Subcutaneous abdominal adipose tissue (tissue), 5 donors: ENCODE data around the gene ABCG4.
"Not testable (repeated sequence)": the region's sequence is repeated elsewhere in the genome, so short reads cannot be mapped to it uniquely, and the experiment has no call there.

Experiments
- H3K27ac ChIP-seq: one replicate; pipeline ENCODE4 v1.7.0; 2013; ENCODE audit warnings: low read depth, mild to moderate bottlenecking, inconsistent platforms, low read length, moderate library complexity
- H3K27me3 ChIP-seq, 5 donors: one replicate each; pipeline ENCODE4 v1.7.0; 2013; ENCODE audit warnings: low read length in 5 of 5, inconsistent platforms in 1 of 5; ENCODE audit not compliant: control insufficient read depth in 5 of 5, insufficient read depth in 4 of 5
- H3K36me3 ChIP-seq, 5 donors: one replicate each; pipeline ENCODE4 v1.7.0; 2013; ENCODE audit warnings: low read length in 5 of 5; ENCODE audit not compliant: control insufficient read depth in 5 of 5, insufficient read depth in 5 of 5
- H3K4me1 ChIP-seq, 5 donors: one replicate each; pipeline ENCODE4 v1.7.0; 2013; ENCODE audit warnings: low read length in 5 of 5, mild to moderate bottlenecking in 3 of 5, moderate library complexity in 1 of 5; ENCODE audit not compliant: control insufficient read depth in 5 of 5, insufficient read depth in 5 of 5
- H3K4me3 ChIP-seq, 5 donors: one replicate each; pipeline ENCODE4 v1.7.0; 2013; ENCODE audit warnings: low read length in 5 of 5, low read depth in 1 of 5
- H3K9ac ChIP-seq, 5 donors: one replicate each; pipeline ENCODE4 v1.7.0; 2013; ENCODE audit warnings: low read length in 5 of 5, mild to moderate bottlenecking in 4 of 5, moderate library complexity in 3 of 5
- H3K9me3 ChIP-seq, 5 donors: one replicate each; pipeline ENCODE4 v1.7.0; 2013; ENCODE audit warnings: low read length in 5 of 5; ENCODE audit not compliant: control insufficient read depth in 5 of 5
- donor health status: healthy.
- donor health status: healthy.
- donor health status: healthy.
- donor health status: healthy.
- donor health status: healthy.

ABCG4 gene

DNA sequence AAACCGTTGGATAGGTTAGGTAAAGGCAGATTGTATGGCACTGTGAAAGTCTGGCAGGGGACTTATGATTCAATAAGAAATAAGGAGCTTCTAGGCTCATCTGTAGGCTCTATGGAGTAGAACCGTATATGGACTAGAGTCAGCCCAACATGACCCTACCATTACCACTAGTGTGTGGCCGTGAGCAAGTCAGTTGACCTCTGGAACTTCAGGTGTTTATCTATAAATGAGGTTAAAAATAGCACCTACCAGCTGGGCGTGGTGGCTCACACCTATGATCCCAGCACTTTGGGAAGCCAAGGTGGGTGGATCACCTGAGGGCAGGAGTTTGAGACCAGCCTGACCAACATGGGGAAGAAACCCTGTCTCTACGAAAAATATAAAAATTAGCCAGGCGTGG is 23.0 kb upstream of the ABCG4 start:
- peaks cover 0 to 28% (median 18%) of the 10 kb centered on the region in 5 donors for H3K36me3 ChIP-seq
- H3K27me3 ChIP-seq, result no peaks in the 10 kb centered on the region
- H3K4me1 ChIP-seq, result peaks cover 9 to 25% (median 20%) of the 10 kb centered on the region in 5 donors
- H3K9ac ChIP-seq, result no peak overlapping the region
- H3K4me3 ChIP-seq, result no peak overlapping the region
- no peaks in the 10 kb centered on the region for H3K9me3 ChIP-seq
- no peak overlapping the region for H3K27ac ChIP-seq

DNA sequence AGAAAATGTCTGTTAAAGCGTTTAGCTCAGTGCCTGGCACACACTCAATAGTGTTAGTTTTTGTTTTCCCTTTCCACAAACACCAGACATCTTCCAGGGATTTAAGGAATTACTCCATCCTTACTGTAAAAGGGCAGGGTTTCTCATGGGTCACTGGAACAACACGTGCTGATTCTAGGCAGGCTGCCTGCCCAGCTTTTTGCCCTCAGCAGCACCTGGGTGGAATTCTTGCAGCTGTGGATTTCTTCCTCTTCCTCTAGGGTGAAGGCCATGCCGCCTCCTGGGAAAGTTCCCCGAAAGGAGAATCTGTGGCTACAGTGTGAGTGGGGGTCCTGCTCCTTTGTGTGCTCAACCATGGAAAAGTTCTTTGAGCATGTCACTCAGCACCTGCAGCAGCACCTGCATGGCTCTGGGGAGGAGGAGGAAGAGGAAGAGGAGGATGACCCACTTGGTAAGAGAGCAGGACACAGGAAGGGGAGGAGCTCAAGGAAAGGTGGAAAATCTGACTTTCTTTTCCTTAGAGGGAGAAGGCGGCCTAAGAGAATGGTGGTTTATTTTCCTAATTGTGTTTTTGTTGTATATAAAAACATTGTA is 22.1 kb upstream of the ABCG4 start:
- Histone ChIP-seq H3K9me3 (no peaks in the 10 kb centered on the region), H3K27me3 (no peaks in the 10 kb centered on the region), H3K9ac (peak overlapping the region in 3 of 5 donors; percentile 6 to 35 (median 19)), H3K4me1 (peaks cover 9 to 21% (median 15%) of the 10 kb centered on the region in 5 donors), H3K27ac (no peak overlapping the region), H3K4me3 (no peak overlapping the region), H3K36me3 (peaks cover 0 to 38% (median 28%) of the 10 kb centered on the region in 5 donors)

- Histone ChIP-seq H3K27ac (no peak overlapping the region), H3K4me1 (peaks cover 0 to 10% (median 4%) of the 10 kb centered on the region in 5 donors), H3K9me3 (no peaks in the 10 kb centered on the region), H3K9ac (no peak overlapping the region), H3K27me3 (no peaks in the 10 kb centered on the region), H3K36me3 (peaks cover 5 to 59% (median 50%) of the 10 kb centered on the region in 5 donors), H3K4me3 (no peak overlapping the region)
Measured at GRCh38 chr11:119130662-119131061, 18.2 kb upstream of the ABCG4 start.

DNA sequence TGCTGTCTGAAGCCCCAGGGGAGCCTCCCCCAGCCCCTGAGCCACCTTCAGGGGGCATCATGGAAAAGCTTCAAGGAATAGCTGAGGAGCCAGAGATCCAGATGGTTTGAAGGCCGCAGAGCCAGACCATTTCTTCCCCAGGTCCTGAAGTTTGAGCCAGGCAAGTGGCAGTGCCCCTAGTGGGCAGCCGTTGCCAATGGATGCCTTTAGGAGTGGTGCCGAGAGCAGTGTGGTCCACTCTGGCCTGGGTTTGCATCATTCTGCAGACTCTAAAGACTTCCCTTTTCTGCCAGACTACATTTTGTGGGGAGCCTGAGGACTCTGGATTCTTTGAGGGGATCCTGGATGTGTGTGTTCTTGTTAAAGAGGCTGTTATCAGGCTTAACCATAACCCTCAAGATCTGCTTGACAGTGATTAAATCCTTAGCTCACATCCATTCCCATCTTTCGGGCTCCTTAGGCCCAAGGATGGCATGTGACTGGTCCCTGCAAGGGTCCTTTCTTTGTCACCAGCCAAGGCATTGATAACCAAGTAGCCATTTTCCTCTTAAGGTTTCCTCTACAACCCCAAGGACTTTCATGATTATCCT is 14.4 kb upstream of the ABCG4 start:
- no peak overlapping the region for H3K27ac ChIP-seq
- H3K36me3 ChIP-seq, result peaks cover 5 to 51% (median 47%) of the 10 kb centered on the region in 5 donors

DNA sequence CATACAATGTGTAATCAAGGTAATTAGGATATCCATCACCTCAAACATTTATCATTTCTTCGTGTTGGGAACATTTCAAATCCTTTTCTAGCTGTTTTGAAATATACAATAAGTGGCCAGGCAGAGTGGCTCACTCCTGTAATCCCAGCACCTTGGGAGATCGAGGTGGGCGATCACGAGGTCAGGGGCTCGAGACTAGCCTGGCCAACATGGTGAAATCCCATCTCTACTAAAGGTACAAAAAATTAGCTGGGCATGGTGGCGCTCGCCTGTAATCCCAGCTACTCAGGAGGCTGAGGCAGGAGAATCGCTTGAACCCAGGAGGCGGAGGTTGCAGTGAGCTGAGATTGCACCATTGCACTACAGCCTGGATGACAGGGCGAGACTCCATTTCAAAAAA is 9.6 kb upstream of the ABCG4 start:
- peaks cover 0 to 10% (median 4%) of the 10 kb centered on the region in 5 donors for H3K36me3 ChIP-seq
- H3K9me3 ChIP-seq, H3K4me3 ChIP-seq, H3K27me3 ChIP-seq, H3K9ac ChIP-seq, H3K27ac ChIP-seq, H3K4me1 ChIP-seq: not testable (repeated sequence)

More for the DNA sequence above, 14.4 kb upstream of the ABCG4 start:
- Histone ChIP-seq H3K9me3 (no peaks in the 10 kb centered on the region), H3K4me3 (no peak overlapping the region), H3K9ac (no peak overlapping the region), H3K4me1 (peaks cover 0 to 9% (median 0%) of the 10 kb centered on the region in 5 donors), H3K27me3 (no peaks in the 10 kb centered on the region)

GRCh38 chr11:119144825-119145486 is 3.9 kb upstream of the ABCG4 start:
- no peaks in the 10 kb centered on the region for H3K36me3 ChIP-seq
- peaks cover 0 to 17% (median 16%) of the 10 kb centered on the region in 5 donors for H3K4me1 ChIP-seq
- H3K9me3 ChIP-seq, result no peaks in the 10 kb centered on the region
- H3K27me3 ChIP-seq, result peaks cover 3 to 18% (median 9%) of the 10 kb centered on the region in 5 donors
- H3K9ac ChIP-seq, result no peak overlapping the region
- H3K4me3 ChIP-seq, result no peak overlapping the region
- no peak overlapping the region for H3K27ac ChIP-seq

DNA sequence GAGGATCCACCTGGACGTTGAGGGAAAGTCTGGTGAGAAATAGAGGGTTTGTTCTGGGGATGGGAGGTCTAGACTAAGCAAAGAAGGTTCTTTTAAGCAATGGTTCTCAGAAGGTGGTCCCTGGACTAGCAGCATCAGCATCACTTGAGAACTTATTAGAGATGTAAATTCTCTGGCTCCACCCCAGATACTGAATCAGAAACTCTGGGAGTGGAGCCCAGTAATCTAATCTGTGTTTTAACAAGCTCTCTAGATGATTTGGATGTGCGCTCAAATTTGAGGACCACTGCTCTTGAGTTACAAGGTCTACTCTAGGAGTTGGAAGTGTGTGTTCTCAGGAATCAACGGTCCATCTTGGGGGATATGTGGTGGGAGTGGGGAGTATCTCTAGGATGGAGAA is 3.3 kb upstream of the ABCG4 start:
- Histone ChIP-seq H3K4me3 (no peak overlapping the region), H3K27me3 (peaks cover 5 to 22% (median 12%) of the 10 kb centered on the region in 5 donors), H3K36me3 (no peaks in the 10 kb centered on the region)

GRCh38 chr11:119147604-119148333 is 1.1 kb upstream of the ABCG4 start:
- Histone ChIP-seq H3K9ac (no peak overlapping the region), H3K36me3 (no peaks in the 10 kb centered on the region), H3K27ac (no peak overlapping the region), H3K4me1 (peaks cover 0 to 17% (median 16%) of the 10 kb centered on the region in 5 donors), H3K9me3 (no peaks in the 10 kb centered on the region), H3K27me3 (peaks cover 5 to 20% (median 13%) of the 10 kb centered on the region in 5 donors), H3K4me3 (no peak overlapping the region)

More for the DNA sequence above, 3.3 kb upstream of the ABCG4 start:
- no peak overlapping the region for H3K27ac ChIP-seq
- peaks cover 0 to 17% (median 16%) of the 10 kb centered on the region in 5 donors for H3K4me1 ChIP-seq
- H3K9me3 ChIP-seq, result no peaks in the 10 kb centered on the region
- no peak overlapping the region for H3K9ac ChIP-seq

- Histone ChIP-seq H3K27ac (no peak overlapping the region), H3K9me3 (no peaks in the 10 kb centered on the region), H3K9ac (peak overlapping the region in 3 of 5 donors; percentile 47 to 68 (median 48)), H3K36me3 (no peaks in the 10 kb centered on the region), H3K4me1 (peaks cover 0 to 17% (median 16%) of the 10 kb centered on the region in 5 donors), H3K27me3 (peaks cover 8 to 23% (median 14%) of the 10 kb centered on the region in 5 donors), H3K4me3 (peak overlapping the region; percentile 55 to 72 (median 64))
Measured at GRCh38 chr11:119148720-119149017, 183 bp upstream of the ABCG4 start.
